ENCODE data around the gene KANK4. TPM values are rescaled to one million over a fixed set of nuclear protein-coding genes. Genes with fewer than 3 reads are reported as not detected.

Gene KANK4
- total and polyA plus RNA-seq, 2 of the 4 experiments (the other 2 are of a cell fraction) = not detected

DNA sequence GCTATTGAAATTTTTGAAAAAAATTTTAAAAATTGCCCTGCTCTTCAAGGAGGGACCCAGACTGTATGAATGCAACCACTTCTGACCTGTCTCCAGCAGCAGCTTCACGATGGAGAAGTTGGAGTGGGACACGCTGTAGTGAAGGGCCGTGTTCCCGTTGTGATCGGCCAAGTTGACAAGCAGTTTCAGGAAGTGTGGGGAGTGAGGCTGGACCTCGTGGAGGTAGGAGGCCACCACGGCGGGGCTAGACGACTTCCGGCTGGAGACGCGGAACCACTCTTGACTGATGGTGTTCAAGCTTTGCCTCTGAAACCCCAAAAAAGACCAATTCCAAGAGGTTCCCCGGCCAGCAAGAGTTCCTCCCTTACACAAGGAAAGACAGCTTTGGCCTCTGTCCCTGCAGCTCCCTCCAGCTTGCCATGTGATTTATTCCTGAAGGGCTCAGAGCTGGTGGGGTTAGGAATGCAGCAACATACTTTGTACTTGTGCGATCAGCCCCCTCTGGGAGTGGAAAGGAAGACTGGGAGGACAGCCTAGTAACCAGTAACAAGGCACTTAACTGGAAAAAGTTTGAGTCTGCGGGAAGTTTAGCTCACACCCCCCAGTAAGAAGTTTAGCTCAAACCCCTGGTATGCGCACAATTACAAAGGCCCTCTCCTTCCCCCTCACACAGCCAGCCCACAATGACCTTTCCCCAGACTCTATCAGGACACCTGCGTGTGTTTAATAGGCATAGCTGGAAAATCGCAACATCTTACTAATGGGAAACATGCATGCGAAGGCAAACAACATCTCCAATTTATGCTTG, 56.0 kb downstream of the KANK4 start:
- Histone ChIP-seq H4K8ac (ENCODE audit: low read depth in 2 of 2, low read length in 2 of 2) (no peak overlapping the region), H4K5ac (ENCODE audit: low read depth, low read length) (no peak overlapping the region), H3K79me1 (ENCODE audit: low read depth in 1 of 2, low read length in 2 of 2) (no peaks in the 10 kb centered on the region), H2BK5ac (ENCODE audit: low read depth, low read length, poor library complexity, severe bottlenecking) (no peak overlapping the region), H3K18ac (ENCODE audit: low read depth, low read length) (no peak overlapping the region), H2AK9ac (replicated peaks; ENCODE audit: low read depth, low read length, poor library complexity) (no peak overlapping the region), H3K9me1 (ENCODE audit: insufficient read depth, low read length) (no peaks in the 10 kb centered on the region), H3K4me2 (ENCODE audit: low read depth, low read length) (no peak overlapping the region), H3K4me1 (ENCODE audit: control insufficient read depth, insufficient read depth, low read length) (no peaks in the 10 kb centered on the region), H3K4me3 (ENCODE audit: insufficient read depth, low read depth, low read length) (no peak overlapping the region), H3K9ac (ENCODE audit: low read depth, low read length) (no peak overlapping the region), H3K27me3 (ENCODE audit: control insufficient read depth, insufficient read depth, low read length) (no peaks in the 10 kb centered on the region), H2AFZ (replicated peaks; ENCODE audit: low read length, poor library complexity) (no peak overlapping the region), H2AK5ac (ENCODE audit: low read depth, low read length) (no peak overlapping the region), H3K56ac (ENCODE audit: extremely low read depth, insufficient read depth, low read length) (no peak overlapping the region), H3K14ac (replicated peaks; ENCODE audit: low read depth, low read length) (no peak overlapping the region), H2BK15ac (ENCODE audit: low read depth, low read length) (no peak overlapping the region), H3K9me3 (ENCODE audit: control insufficient read depth, insufficient read depth, low read length) (peaks cover 9% of the 10 kb centered on the region), H3K27ac (ENCODE audit: insufficient read depth, low read length) (no peak overlapping the region), H4K91ac (ENCODE audit: insufficient read depth, low read depth, low read length) (no peak overlapping the region), H3K4ac (ENCODE audit: low read depth, low read length) (no peak overlapping the region), H2BK120ac (ENCODE audit: low read depth, low read length) (no peak overlapping the region), H4K20me1 (ENCODE audit: insufficient read depth, low read length) (no peaks in the 10 kb centered on the region), H2BK20ac (ENCODE audit: low read depth, low read length) (no peak overlapping the region), H3K36me3 (ENCODE audit: control insufficient read depth, insufficient read depth, low read length) (no peaks in the 10 kb centered on the region), H3K23ac (ENCODE audit: low read depth, low read length) (no peak overlapping the region)
- ChIA-PET CTCF (no interaction called here), POLR2A (ENCODE audit: unreplicated experiment) (no interaction called here)
- WGBS, 2 experiments (ENCODE audit: extremely low coverage in 2 of 2, insufficient read length in 1 of 2) = 41% methylated on average over 4 of the region's 19 CpGs; no CpG with 5 or more reads in 1 of the 2 experiments
- dilution Hi-C loops (cut with HindIII; ENCODE audit: low sequenced_read_pairs, unreplicated experiment) (no loop called here), intact Hi-C loops (cut with micrococcal nuclease) (no loop called here), in situ Hi-C loops (cut with MboI; ENCODE audit: low sequenced_read_pairs) (no loop called here)
- DNase-seq (no peak), ATAC-seq (ENCODE audit: low read depth) (no peak)
- TF ChIP-seq MAZ (IDR thresholded peaks at IDR 0.05; ENCODE audit: borderline replicate concordance, low read depth, low read length) (no peak), MAFK (IDR thresholded peaks at IDR 0.05; ENCODE audit: low read depth, low read length) (no peak), RFX5 (IDR thresholded peaks at IDR 0.05; ENCODE audit: low read depth, low read length) (no peak), POLR2A (IDR thresholded peaks at IDR 0.05; ENCODE audit: low read depth, low read length) (no peak), BHLHE40 (IDR thresholded peaks at IDR 0.05; ENCODE audit: low read depth, low read length) (no peak), SMC3 (IDR thresholded peaks at IDR 0.05; ENCODE audit: low read depth, low read length) (no peak), CHD1 (IDR thresholded peaks at IDR 0.05; ENCODE audit: low read depth, low read length) (no peak), CEBPB (IDR thresholded peaks at IDR 0.05; ENCODE audit: low read depth, low read length) (no peak), NFE2L2 (IDR thresholded peaks at IDR 0.05; ENCODE audit: low read depth, low read length) (no peak), MXI1 (IDR thresholded peaks at IDR 0.05; ENCODE audit: borderline replicate concordance, low read depth, low read length) (no peak), FOS (IDR thresholded peaks at IDR 0.05; ENCODE audit: low read depth, low read length) (no peak), RCOR1 (IDR thresholded peaks at IDR 0.05; ENCODE audit: insufficient replicate concordance, low read length) (no peak), RAD21 (IDR thresholded peaks at IDR 0.05; ENCODE audit: low read length) (no peak)
- TF ChIP-seq, protein P1, sequence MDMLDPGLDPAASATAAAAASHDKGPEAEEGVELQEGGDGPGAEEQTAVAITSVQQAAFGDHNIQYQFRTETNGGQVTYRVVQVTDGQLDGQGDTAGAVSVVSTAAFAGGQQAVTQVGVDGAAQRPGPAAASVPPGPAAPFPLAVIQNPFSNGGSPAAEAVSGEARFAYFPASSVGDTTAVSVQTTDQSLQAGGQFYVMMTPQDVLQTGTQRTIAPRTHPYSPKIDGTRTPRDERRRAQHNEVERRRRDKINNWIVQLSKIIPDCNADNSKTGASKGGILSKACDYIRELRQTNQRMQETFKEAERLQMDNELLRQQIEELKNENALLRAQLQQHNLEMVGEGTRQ (IDR thresholded peaks at IDR 0.05; ENCODE audit: low read depth, low read length) = no peak
- TF ChIP-seq, protein P2, sequence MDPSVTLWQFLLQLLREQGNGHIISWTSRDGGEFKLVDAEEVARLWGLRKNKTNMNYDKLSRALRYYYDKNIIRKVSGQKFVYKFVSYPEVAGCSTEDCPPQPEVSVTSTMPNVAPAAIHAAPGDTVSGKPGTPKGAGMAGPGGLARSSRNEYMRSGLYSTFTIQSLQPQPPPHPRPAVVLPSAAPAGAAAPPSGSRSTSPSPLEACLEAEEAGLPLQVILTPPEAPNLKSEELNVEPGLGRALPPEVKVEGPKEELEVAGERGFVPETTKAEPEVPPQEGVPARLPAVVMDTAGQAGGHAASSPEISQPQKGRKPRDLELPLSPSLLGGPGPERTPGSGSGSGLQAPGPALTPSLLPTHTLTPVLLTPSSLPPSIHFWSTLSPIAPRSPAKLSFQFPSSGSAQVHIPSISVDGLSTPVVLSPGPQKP (IDR thresholded peaks at IDR 0.05; ENCODE audit: borderline replicate concordance, low read depth, low read length) = no peak
- TF ChIP-seq, protein P3, sequence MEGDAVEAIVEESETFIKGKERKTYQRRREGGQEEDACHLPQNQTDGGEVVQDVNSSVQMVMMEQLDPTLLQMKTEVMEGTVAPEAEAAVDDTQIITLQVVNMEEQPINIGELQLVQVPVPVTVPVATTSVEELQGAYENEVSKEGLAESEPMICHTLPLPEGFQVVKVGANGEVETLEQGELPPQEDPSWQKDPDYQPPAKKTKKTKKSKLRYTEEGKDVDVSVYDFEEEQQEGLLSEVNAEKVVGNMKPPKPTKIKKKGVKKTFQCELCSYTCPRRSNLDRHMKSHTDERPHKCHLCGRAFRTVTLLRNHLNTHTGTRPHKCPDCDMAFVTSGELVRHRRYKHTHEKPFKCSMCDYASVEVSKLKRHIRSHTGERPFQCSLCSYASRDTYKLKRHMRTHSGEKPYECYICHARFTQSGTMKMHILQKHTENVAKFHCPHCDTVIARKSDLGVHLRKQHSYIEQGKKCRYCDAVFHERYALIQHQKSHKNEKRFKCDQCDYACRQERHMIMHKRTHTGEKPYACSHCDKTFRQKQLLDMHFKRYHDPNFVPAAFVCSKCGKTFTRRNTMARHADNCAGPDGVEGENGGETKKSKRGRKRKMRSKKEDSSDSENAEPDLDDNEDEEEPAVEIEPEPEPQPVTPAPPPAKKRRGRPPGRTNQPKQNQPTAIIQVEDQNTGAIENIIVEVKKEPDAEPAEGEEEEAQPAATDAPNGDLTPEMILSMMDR (conservative IDR thresholded peaks at IDR 0.05; ENCODE audit: low read depth, low read length) = no peak
- no TSS peak for BruUV-seq (replicated peaks)

Data from IMR-90 (cell line).